PFSK-1 (cell line): Measurements from ENCODE around the gene TSPAN2. TPM values are rescaled to one million over a fixed set of nuclear protein-coding genes. Genes with fewer than 3 reads are reported as not detected.

Experiments
- FOXP2 ChIP-seq: optimal IDR thresholded peaks from 2 replicates; pipeline ENCODE3; 2011; ENCODE audit warnings: borderline replicate concordance, control low read depth, inconsistent platforms; ENCODE audit not compliant: insufficient read depth; ENCODE audit errors: extremely low read length, extremely low read depth
- POLR2AphosphoS5 ChIP-seq: IDR thresholded peaks from 2 replicates; pipeline ENCODE4 v1.6.1; 2012; ENCODE audit warnings: low read depth, mild to moderate bottlenecking, control low read depth, low read length, moderate library complexity
- REST ChIP-seq, 2 experiments: IDR thresholded peaks; 2 replicates each; pipeline versions ENCODE4 v1.6.1 to v1.8.0; 2011 to 2012; ENCODE audit warnings: low read depth in 2 of 2, low read length in 2 of 2, control low read depth in 1 of 2, inconsistent platforms in 1 of 2, mild to moderate bottlenecking in 1 of 2, moderate library complexity in 1 of 2; ENCODE audit not compliant: insufficient read depth in 1 of 2
- SIN3A ChIP-seq: IDR thresholded peaks from 2 replicates; pipeline ENCODE4 v1.6.1; 2012; ENCODE audit warnings: mild to moderate bottlenecking, low read length, moderate library complexity, borderline replicate concordance; ENCODE audit not compliant: insufficient read depth
- TAF1 ChIP-seq: IDR thresholded peaks from 2 replicates; pipeline ENCODE4 v1.6.1; 2012; ENCODE audit warnings: low read length, control low read depth, borderline replicate concordance; ENCODE audit not compliant: insufficient read depth
- polyA plus RNA-seq: library from polyadenylated mRNA; unstranded; fragments of >200 nt; gene quantifications from one replicate; pipeline ENCODE4 v1.2.1, GENCODE V29; 2012; ENCODE audit warnings: low read depth, missing spikeins; ENCODE audit not compliant: insufficient read length

The TSPAN2 gene
- polyA plus RNA-seq, result 3.0 TPM

DNA sequence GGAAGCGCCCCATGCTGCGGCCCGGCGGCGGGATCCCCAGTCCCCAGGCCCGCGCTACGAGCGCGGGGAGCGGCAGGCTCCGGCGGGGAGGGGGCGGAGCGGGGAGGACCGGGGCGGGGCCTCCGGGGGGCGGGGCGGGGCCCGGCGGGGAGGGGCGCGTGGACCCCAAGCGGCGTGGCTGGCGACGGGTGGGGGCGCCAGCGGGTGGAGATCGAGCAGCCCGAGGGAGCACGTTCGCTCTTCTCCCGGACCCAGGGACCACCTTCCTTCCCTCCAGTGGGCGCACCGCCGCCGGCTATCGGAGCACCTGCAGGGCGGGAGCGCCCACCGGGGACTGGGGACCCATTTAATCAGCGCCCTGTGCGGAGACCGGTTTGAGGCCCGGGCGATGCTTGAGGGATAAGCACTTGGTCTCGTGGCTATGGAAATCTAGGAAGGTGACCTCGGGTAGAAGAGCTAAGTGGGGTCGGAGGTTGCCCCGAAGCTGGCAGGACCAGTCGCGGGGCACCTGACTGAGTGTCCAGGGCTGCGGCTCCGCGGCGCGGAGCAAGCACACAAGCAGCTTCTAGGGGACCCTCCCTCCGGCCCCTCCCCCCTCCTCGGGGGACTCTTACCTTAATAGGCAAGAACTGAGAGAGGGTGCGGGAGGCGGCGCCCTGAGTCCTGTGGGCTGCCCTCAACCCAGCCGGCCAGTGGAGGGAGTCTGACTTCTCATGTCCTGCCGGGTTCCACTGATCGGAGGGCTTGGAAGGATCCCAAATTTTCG is at the start of gene TSPAN2:
TSPAN2 (minus strand) TSS at position 84 of the 766 bp plus-strand sequence; CDS start at position 13, 71 bp downstream.
- TF ChIP-seq POLR2AphosphoS5 (0 out of 2 replicates have a peak, but pooled peaks have one; percentile 28), FOXP2 (no peak)

- TF ChIP-seq FOXP2 (peak; percentile 49), SIN3A (no peak), POLR2AphosphoS5 (no peak), TAF1 (no peak), REST (IDR thresholded peaks at IDR 0.05; ENCODE audit: insufficient read depth in 1 of 2, low read depth in 2 of 2, low read length in 2 of 2) (no peak)
These were observed 49.7 kb upstream of the TSPAN2 start for GRCh38 chr1:115138973-115139372.

- TF ChIP-seq POLR2AphosphoS5, result no peak
These were observed 49.0 kb upstream of the TSPAN2 start for GRCh38 chr1:115138271-115138670.

DNA sequence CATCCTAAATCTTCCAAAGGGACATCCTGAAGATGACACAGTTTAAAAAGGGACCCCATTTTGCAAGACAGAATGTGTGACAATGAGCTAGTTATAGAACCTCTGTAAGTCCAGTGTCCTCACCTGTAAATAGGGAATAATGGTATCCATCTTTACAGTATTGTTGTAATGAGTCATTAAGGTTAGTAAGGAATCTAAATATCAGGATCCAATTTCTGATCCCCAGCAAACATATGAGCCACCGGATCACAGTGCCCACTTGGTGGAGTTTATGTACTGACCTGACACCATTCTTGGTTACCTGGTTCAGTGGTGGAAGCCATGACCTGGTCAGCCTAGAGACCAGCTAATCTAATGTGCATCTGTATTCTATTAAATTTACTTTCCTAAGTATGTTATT is 47.9 kb upstream of the TSPAN2 start:
- TF ChIP-seq POLR2AphosphoS5 (no peak), SIN3A (no peak), TAF1 (no peak), REST (IDR thresholded peaks at IDR 0.05; ENCODE audit: insufficient read depth in 1 of 2, low read depth in 2 of 2, low read length in 2 of 2) (no peak), FOXP2 (no peak)

DNA sequence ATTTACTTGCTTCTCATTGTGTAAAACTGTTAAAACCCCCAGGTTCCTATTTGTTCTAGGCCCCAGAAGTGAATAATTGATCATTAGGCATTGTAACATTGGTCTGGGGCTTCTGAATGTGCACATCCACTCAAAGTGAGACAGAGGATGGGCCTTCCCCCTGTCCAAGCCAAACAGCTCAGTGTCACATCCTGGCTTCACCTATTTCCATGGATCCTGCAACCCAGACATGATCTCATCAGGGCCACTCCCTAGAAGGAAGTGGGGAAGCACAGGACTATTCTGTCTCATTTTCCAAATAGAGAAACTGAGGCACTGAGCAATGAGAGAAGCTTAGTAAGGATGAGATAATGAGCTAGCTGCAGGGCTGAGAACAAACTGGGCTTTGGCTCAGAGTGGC is 47.4 kb upstream of the TSPAN2 start:
- TF ChIP-seq TAF1 (no peak), POLR2AphosphoS5 (no peak), SIN3A (no peak)

- TF ChIP-seq TAF1 (no peak), REST (IDR thresholded peaks at IDR 0.05; ENCODE audit: insufficient read depth in 1 of 2, low read depth in 2 of 2, low read length in 2 of 2) (no peak)
These were observed 46.8 kb upstream of the TSPAN2 start for GRCh38 chr1:115136106-115136505.

- TF ChIP-seq REST (IDR thresholded peaks at IDR 0.05; ENCODE audit: insufficient read depth in 1 of 2, low read depth in 2 of 2, low read length in 2 of 2) (no peak), SIN3A (no peak), POLR2AphosphoS5 (no peak), FOXP2 (no peak), TAF1 (no peak)
These were observed 46.4 kb upstream of the TSPAN2 start for GRCh38 chr1:115135681-115136080.
